ENCODE measurements around the gene TLCD1.

DNA sequence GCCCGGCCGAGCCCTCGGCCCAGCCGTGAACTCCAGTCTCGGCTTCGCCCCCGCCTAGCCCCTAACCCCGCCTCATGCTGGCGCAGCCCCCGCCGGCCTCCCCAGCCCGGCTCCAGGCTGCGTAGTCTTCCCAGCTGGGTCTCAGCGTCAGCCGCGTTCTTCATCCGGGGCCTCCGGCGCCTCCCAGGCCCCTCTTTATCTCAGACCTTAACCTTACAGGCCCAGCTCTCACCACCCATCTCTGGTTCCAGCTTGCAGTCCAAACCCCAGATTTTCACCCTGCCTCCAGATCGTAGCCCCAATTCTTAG, 14.4 kb downstream of the TLCD1 start, which contains the start of gene PROCA1:
- TF ChIP-seq, protein P1, sequence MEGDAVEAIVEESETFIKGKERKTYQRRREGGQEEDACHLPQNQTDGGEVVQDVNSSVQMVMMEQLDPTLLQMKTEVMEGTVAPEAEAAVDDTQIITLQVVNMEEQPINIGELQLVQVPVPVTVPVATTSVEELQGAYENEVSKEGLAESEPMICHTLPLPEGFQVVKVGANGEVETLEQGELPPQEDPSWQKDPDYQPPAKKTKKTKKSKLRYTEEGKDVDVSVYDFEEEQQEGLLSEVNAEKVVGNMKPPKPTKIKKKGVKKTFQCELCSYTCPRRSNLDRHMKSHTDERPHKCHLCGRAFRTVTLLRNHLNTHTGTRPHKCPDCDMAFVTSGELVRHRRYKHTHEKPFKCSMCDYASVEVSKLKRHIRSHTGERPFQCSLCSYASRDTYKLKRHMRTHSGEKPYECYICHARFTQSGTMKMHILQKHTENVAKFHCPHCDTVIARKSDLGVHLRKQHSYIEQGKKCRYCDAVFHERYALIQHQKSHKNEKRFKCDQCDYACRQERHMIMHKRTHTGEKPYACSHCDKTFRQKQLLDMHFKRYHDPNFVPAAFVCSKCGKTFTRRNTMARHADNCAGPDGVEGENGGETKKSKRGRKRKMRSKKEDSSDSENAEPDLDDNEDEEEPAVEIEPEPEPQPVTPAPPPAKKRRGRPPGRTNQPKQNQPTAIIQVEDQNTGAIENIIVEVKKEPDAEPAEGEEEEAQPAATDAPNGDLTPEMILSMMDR (conservative IDR thresholded peaks at IDR 0.05; ENCODE audit: low read depth, low read length), result no peak
- TF ChIP-seq EZH2phosphoT487 (IDR thresholded peaks at IDR 0.05; ENCODE audit: borderline replicate concordance, low read length) (no peak), EZH2 (IDR thresholded peaks at IDR 0.05; ENCODE audit: low read length, unreplicated experiment) (no peak)

All from PC-3 (cell line).